ENCODE results near the gene ADPRHL1.

Gene ADPRHL1

DNA sequence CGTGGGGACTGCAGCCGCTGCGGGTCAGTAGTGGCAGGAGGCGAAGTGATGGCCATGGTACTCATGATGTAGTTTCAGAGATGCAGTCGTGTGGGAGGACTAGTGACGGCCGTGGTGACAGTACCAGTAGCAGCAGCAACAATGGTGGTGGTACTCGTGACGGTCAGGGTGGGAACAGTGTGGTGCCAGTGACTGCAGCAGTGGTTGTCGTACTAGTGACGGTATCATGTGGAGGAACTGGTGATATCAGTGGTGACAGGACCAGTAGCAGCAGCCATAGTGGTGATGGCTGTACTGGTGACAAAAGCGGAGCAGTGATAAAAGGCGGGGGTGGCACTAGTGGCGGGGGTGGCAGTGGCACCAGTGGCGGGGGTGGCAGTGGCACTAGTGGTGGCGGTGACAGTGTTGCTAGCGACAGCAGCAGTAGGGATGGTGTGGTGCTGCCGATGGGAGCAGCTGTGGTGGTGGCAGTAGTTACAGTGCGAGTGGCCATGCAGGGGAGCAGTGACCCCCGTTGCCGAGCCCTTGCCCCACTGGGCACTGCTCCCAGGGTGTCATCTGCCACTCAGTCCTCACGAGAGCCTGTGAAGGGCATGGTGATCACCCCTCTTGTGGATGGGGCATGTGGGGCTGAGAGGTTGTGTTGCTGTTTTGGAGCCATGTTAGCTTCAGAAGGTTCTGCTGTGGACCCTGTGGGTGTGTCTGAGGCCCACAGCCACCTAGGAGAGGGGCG lies 22.7 kb downstream of the ADPRHL1 start:
- no peak for DNase-seq

DNA sequence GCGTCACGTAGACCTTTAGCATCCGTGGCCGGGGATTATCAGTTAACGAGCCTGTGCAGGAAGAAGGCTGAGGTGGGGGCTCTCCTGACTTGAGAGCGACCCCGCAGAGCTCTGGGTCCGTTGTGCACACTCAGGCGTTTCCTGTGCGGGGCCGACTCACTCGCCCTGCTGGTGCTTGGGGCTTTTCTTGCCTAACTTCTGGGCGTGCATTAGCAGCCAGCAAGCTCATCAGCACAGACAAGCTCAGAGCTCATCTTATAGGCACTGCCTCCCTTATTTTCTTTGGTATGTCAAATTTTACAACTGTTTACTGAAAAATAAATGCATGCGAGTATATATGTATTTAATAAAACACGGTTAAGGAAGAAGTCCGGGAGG lies 23.7 kb downstream of the ADPRHL1 start:
- no peak for DNase-seq

DNA sequence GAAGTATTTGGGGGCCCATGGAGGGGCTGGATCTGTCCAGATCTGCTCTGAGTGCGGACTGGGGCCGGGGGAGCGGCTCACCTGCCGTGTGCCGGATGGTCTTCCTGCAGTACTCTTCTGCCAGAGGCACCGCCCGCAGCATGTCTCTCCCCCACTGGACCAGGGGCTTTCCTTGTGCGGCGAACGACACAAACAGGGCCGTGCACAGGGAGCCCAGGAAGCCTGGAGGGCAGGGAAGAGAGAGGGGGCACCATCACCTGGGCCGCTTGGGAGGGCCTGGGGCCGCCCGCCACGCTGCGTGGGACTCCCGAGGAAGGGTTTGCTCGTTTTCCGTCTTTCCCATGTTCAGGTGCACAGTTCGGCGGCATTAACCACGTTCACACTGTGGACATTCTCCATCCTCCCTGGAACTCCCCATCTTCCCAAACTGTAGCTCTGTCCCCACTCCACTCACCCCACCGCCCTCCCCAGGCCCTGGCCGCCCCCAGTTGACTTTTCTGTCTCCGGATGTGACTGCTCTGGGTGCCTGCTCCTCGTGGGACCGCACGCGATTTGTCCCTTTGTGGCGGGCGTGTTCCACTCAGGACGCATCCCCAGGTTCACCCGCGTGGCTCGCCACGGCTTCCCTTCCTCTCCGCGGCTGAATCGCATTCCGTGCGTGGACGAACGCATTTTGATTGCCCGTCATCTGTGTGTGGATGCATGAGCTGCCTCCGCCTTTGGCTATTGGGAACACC lies 24.2 kb downstream of the ADPRHL1 start:
- DNase-seq, result no peak

DNA sequence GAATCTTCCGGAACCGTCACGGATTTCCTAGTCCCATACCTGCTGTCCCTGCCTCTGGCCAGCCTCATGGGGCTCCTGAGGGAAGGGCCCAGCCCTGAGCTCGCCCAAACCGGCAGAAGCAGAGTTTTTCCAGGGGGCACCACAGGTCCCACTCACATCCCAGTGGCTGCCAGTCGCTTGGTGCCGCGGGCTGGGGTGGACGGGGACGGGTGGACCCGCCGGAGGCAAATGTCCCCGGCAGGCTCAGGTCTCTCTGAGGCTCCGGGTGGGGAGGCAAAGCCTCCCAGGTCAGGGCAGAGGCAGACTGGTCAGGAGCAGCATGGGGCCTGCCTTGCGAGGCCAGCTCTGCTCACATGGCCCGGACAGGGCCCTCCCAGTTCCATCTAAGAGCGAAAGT lies 24.8 kb downstream of the ADPRHL1 start:
- no peak for DNase-seq

DNA sequence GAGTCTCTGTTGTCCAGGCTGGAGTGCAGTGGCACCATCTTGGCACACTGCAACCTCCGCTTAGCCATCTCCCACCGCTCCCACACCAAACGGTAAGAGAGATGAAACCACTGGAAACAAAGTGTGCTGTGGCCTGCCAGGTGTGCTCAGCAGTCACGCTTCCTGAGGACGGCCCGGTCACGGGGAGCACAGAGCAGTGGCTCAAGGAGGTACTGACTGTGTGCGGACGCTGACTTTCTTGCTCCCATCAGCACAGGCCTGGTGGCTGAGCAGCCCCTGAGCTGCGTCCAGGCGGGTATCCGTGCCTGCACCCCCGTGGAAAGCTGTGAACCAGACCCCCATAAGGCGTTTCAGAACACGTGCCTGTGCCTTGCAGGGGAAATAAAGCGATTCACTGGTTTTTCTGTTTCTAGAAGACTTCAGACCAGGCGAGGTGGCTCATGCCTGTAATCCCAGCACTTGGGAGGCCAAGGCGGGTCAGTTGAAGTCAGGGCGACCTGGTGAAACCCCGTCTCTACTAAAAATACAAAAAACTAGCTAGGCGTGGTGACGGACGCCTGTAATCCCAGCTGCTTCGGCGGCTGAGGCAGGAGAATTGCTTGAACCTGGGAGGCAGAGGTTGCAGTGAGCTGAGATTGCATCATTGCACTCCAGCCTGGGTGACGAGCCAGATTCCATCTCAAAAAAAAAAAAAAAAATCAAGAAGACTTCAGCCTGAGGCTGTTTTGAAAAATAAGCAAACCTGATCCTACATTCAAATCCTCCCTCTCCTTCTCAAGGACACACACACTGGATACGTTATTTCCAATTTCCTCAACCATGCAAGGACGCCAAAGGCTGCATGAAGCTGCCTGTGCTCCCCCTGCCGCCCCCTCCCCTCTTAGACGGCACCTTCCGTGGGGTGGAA lies 25.5 kb downstream of the ADPRHL1 start:
- no peak for DNase-seq

- no peak for DNase-seq
These were observed 26.7 kb downstream of the ADPRHL1 start for GRCh38 chr13:113426591-113426986.

DNA sequence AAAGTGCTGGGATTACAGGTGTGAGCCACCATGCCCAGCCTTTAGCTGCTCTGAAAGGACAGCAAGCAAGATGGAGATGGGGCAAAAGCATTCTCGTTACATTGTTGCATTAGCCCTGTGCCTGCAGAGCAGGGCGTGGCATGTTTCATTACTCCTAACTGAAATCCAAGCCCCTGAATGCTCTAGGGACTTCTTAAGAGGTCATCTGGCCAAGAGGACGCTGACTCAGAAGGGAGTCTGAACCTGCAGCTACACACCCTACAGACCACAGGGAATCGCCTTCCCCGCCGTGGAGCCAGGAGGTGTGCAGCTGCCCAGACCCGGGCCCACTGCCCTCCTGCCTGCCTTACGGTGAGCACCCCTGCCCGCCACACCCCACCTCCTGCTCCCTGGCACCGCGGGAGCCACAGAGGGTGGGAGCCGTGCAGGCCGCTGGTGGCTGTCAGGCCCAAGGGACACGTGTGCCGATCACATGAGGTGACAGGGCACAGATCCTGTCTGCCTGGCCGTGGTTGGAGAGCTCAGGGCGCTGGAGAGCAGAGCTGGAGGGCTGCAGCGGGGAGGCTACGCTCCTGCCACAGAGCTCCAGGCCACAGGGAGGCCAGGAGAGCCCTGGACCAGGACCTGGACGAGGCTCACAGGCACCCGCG lies 27.2 kb downstream of the ADPRHL1 start:
- DNase-seq, result no peak

GRCh38 chr13:113423520-113424163 lies 29.6 kb downstream of the ADPRHL1 start:
- DNase-seq, result no peak

- no peak for DNase-seq
These were observed 30.3 kb downstream of the ADPRHL1 start for GRCh38 chr13:113422807-113423519.

DNA sequence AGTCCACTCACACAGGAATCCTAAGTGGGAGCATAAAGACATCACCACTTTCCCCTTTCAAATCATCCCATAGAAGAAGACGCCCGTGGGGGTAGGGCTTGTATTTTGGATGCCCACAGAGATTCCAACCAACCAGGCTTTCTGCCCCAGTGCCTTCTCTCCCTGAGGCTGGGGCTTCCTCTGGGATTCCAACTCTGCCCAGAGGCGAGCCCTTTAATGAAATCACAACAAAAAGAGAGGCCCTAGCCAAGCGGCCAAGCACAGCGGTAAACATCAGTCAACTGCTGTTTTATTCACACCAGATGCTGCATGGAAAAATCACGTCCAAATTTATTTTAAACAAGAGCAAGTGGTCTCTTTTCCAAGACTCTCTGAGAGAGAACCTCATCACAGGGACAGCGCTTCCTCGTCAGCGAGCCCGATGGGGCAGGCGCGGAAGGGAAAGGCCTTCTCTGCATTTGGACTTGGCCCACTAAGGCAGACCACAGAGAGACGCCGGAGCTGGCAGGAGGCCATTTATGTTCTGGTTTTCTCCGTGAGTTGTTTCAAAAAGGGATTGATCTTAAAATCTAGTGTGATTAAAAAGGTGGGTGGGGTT lies 31.5 kb downstream of the ADPRHL1 start:
- no peak for DNase-seq

- no peak for DNase-seq
These were observed 32.3 kb downstream of the ADPRHL1 start for GRCh38 chr13:113420833-113421600.

GRCh38 chr13:113420232-113420631 lies 33.1 kb downstream of the ADPRHL1 start:
- DNase-seq, result no peak

DNA sequence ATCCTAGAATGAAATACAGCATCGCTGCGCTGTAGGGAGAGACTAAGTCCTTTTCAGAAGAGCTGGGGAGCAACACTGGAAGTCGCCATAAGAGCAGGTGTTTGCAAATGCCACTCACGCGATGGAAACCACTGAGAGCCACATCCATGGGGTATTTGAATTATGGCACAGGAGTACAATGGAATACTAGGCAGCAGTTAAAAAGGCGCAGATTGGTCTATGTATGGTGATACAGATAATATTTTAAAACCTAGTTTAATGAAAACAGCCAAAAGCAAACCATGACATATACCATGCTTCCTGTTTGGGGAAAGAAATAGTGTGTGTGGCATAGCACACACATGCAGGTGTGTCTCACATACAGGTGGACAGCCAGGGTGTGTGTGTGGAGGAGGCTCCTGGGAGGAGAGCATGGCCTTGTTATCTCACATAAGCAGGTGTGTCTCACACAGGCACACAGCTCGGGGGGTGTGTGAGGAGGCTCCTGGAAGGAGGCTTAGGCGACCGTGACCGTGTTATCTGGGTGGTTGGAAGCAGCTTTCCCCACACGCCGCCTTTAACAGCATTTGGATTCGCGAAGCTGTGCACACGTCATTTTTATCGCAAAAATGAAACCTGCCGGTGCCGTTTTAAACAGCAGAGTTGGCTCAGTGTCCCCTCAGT lies 33.6 kb downstream of the ADPRHL1 start:
- DNase-seq, result no peak

DNA sequence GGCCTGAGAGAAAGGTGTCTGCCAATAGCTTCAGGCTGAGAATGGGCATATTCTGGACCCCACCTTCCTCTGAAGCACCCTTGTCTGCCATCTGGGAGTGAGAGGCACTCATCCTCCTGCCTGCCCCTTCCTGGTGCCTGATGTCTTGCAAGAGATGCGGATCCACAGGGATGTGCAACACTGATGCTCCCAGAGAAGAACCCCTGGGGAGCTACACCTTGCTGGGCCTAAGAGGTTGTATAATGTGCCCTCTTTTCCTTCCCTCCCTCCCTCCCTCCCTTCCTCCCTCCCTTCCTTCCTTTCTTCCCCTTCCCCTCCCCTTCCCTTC lies 34.6 kb downstream of the ADPRHL1 start:
- no peak for DNase-seq

DNA sequence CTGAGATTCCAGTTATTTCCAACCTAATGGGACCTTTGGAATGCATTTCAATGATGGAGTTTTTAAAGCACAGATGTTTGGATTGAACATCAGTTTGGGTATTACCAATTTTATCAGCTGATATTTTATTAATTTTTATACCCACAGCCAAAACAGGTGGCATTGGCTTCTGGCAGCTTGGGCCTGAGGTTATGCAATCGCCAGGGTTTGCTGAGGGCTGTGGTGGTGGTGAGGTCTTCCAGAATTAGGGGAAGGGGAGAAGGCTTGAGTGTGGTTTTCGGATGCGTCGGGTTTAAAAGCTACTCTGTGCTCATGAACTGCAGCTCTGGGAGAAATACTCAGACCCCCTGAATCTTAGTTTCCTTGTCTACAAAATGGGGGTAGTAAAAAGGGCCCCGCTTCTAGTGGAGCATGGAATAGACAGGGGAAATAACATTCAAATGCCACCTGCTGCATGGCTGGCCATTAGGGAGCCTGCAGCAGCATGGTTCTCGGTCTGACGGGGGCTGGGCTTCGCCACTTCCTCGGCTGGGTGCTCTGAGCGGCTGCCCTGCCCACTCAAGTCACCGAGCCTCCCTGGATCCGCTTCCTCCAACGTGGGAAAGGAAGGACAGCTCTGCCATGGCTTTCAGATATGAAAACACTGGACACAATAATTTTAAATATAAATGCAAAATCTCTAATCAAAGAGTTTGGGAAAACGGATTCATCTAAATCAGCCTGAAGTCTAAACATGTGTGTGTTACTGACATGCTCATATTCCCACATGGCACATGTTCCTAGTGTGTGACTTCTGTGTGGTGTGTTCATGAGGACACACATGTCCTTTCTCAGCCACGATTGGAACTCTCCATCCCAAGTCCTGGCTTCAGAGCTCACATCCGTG lies 35.2 kb downstream of the ADPRHL1 start:
- no peak for DNase-seq

GRCh38 chr13:113417008-113417751 lies 36.1 kb downstream of the ADPRHL1 start:
- DNase-seq, result no peak

DNA sequence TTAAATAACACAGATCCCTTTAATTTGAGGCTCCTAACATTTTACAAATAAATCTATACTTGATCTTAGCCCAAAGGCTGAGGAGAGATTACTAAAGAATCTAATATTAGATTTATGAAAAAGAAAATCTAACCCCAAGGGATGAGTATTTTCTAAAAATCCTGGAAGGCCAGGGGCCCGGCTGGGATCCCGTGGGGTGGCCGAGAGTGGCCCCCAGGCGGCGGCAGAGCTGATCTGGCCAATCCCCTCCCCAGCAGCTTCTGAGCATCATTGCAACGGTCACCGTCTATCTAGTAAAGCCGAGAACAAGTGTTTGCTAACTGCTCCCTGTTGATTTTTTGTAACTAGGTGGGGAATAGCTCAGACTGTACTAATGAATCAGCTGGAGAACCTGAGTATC lies 37.5 kb downstream of the ADPRHL1 start:
- DNase-seq, result no peak

GRCh38 chr13:113415032-113415431 lies 38.3 kb downstream of the ADPRHL1 start:
- no peak for DNase-seq

All from T-helper 1 cell (primary cell).